Measurements from ENCODE around the gene SMOC2. TPM values are rescaled to one million over a fixed set of nuclear protein-coding genes. Genes with fewer than 3 reads are reported as not detected.

Gene SMOC2
- total RNA-seq, 3 donors from 2014 or later: 11.4 to 40.4 (median 18.8) TPM

- intact Hi-C loops (cut with DNase I, micrococcal nuclease): no loop called here
- no peak for DNase-seq
- TF ChIP-seq, protein P1, sequence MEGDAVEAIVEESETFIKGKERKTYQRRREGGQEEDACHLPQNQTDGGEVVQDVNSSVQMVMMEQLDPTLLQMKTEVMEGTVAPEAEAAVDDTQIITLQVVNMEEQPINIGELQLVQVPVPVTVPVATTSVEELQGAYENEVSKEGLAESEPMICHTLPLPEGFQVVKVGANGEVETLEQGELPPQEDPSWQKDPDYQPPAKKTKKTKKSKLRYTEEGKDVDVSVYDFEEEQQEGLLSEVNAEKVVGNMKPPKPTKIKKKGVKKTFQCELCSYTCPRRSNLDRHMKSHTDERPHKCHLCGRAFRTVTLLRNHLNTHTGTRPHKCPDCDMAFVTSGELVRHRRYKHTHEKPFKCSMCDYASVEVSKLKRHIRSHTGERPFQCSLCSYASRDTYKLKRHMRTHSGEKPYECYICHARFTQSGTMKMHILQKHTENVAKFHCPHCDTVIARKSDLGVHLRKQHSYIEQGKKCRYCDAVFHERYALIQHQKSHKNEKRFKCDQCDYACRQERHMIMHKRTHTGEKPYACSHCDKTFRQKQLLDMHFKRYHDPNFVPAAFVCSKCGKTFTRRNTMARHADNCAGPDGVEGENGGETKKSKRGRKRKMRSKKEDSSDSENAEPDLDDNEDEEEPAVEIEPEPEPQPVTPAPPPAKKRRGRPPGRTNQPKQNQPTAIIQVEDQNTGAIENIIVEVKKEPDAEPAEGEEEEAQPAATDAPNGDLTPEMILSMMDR (IDR thresholded peaks at IDR 0.05): no peak
- Histone ChIP-seq H3K36me3 (ENCODE audit: low read depth) (no peaks in the 10 kb centered on the region), H3K4me1 (ENCODE audit: low read depth) (no peaks in the 10 kb centered on the region), H3K4me3 (no peak overlapping the region), H3K9me3 (no peaks in the 10 kb centered on the region)
- ATAC-seq: no peak
Measured at GRCh38 chr6:168397012-168397411, 44.0 kb upstream of the SMOC2 start.

- Histone ChIP-seq H3K9me3 (no peaks in the 10 kb centered on the region), H3K4me3 (no peak overlapping the region), H3K36me3 (ENCODE audit: low read depth) (no peaks in the 10 kb centered on the region), H3K4me1 (ENCODE audit: low read depth) (no peaks in the 10 kb centered on the region)
- TF ChIP-seq, protein P1 (IDR thresholded peaks at IDR 0.05): no peak
- intact Hi-C loops (cut with DNase I, micrococcal nuclease): no loop called here
- DNase-seq: no peak
- no peak for ATAC-seq
Measured at GRCh38 chr6:168400037-168400436, 40.9 kb upstream of the SMOC2 start.

DNA sequence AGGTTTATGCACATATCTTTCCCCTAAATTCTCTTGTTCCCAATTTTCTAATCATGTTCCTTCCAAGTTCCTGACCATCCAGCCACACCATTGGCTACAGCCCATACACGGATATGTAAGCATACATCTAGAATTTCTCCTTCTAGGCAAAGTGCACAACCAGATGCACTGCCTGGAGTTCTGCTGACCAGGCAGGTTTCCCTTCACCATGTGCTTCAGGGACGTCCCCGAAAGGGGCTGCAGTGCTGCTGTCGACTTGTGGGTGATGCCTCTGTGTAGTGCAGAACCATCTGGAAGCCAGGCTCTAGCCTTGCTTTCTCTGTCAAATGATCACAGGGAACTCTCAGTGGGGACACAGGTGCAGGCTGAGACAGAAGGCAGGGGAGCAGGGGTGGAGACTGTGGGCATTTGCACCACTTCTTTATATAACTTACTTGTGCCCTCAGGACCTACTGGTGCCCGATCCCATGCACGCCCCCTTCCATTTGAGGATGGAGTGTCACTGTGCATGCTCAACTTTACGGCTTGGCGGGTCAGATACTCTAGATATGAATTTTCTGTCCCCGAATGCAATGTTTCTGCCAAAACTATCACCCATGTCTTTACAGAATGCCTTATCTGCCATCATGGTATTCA lies 37.5 kb upstream of the SMOC2 start:
- Histone ChIP-seq H3K36me3 (ENCODE audit: low read depth) (no peaks in the 10 kb centered on the region), H3K4me1 (ENCODE audit: low read depth) (no peaks in the 10 kb centered on the region), H3K4me3 (no peak overlapping the region), H3K9me3 (no peaks in the 10 kb centered on the region)
- TF ChIP-seq, protein P1 (IDR thresholded peaks at IDR 0.05): no peak
- DNase-seq: no peak
- ATAC-seq: no peak
- intact Hi-C loops (cut with DNase I, micrococcal nuclease): no loop called here

DNA sequence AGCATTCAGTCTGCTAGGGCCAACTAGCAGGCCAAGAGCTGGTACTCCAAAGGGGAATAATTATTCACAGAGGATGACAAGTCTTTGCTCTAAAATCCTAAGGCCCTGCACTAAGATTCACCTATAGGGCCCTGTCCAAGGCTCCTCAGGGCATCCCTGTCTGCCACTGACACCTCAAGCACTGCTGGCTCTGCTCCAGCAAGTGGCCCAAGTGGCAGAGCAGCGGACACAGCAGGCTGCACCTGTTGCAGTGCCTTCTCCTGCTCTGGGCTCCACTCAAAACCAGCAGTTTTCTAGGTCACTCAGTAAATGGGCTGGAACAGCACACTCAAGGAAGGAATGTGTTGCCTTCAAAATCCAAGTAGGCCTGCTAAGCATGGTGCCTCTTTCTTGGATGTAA lies 36.4 kb upstream of the SMOC2 start:
- no peak overlapping the region for H3K4me3 ChIP-seq
- no peaks in the 10 kb centered on the region for H3K4me1 ChIP-seq (ENCODE audit: low read depth)
- TF ChIP-seq, protein P1 (IDR thresholded peaks at IDR 0.05): no peak
- no peaks in the 10 kb centered on the region for H3K9me3 ChIP-seq
- no peaks in the 10 kb centered on the region for H3K36me3 ChIP-seq (ENCODE audit: low read depth)
- DNase-seq (no peak), ATAC-seq (no peak)
- intact Hi-C loops (cut with DNase I, micrococcal nuclease): no loop called here

GRCh38 chr6:168407842-168408241 lies 33.1 kb upstream of the SMOC2 start:
- Histone ChIP-seq H3K4me3 (no peak overlapping the region), H3K9me3 (no peaks in the 10 kb centered on the region), H3K36me3 (ENCODE audit: low read depth) (no peaks in the 10 kb centered on the region), H3K4me1 (ENCODE audit: low read depth) (no peaks in the 10 kb centered on the region)
- TF ChIP-seq, protein P1 (IDR thresholded peaks at IDR 0.05): no peak
- DNase-seq (no peak), ATAC-seq (no peak)
- intact Hi-C loops (cut with DNase I, micrococcal nuclease): no loop called here

All from mucosa of descending colon (tissue), 3 donors.